Lung (tissue), 12 donors: Measurements from ENCODE around the gene ANKRD50. TPM values are rescaled to one million over a fixed set of nuclear protein-coding genes. Genes with fewer than 3 reads are reported as not detected.

Source experiments
- ATAC-seq: fragments of 200-7000 bp; cut with Tn5 transposase; one replicate; pipeline ENCODE4 v1.9.1; 2020; ENCODE audit warnings: moderate number of reproducible peaks; ENCODE audit not compliant: insufficient read depth, low FRiP score
- DNase-seq, 3 donors: peaks; one replicate each; pipeline ENCODE4 v3.0.0-alpha.2; 2013 to 2017
- H3K27ac ChIP-seq, 2 donors: one replicate each; pipeline ENCODE4 v1.5.1; 2013; ENCODE audit warnings: mild to moderate bottlenecking in 2 of 2, moderate library complexity in 2 of 2, control low read depth in 1 of 2, inconsistent platforms in 1 of 2, low read depth in 1 of 2, low read length in 1 of 2
- H3K27me3 ChIP-seq, 3 donors: one replicate each; pipeline ENCODE4 v1.5.1; 2013; ENCODE audit warnings: low read length in 2 of 3; ENCODE audit not compliant: control insufficient read depth in 3 of 3, insufficient read depth in 3 of 3
- H3K36me3 ChIP-seq, 4 donors: one replicate each; pipeline ENCODE4 v1.5.1; 2013; ENCODE audit warnings: low read length in 4 of 4, mild to moderate bottlenecking in 1 of 4, moderate library complexity in 1 of 4; ENCODE audit not compliant: control insufficient read depth in 4 of 4, insufficient read depth in 4 of 4
- H3K4me1 ChIP-seq, 5 donors: one replicate each; pipeline ENCODE4 v1.5.1; 2013; ENCODE audit warnings: low read length in 5 of 5, mild to moderate bottlenecking in 2 of 5, moderate library complexity in 1 of 5; ENCODE audit not compliant: control insufficient read depth in 5 of 5, insufficient read depth in 5 of 5
- H3K4me3 ChIP-seq: one replicate; pipeline ENCODE4 v1.5.1; 2013; ENCODE audit warnings: mild to moderate bottlenecking, control low read depth, moderate library complexity
- H3K9ac ChIP-seq, 2 donors: one replicate each; pipeline ENCODE4 v1.5.1; 2013; ENCODE audit warnings: low read length in 2 of 2, control low read depth in 1 of 2; ENCODE audit not compliant: insufficient read depth in 1 of 2
- H3K9me3 ChIP-seq, 4 donors: one replicate each; pipeline ENCODE4 v1.5.1; 2013; ENCODE audit warnings: low read length in 3 of 4, mild to moderate bottlenecking in 1 of 4, moderate library complexity in 1 of 4; ENCODE audit not compliant: control insufficient read depth in 4 of 4, insufficient read depth in 3 of 4
- CTCF ChIP-seq: IDR thresholded peaks from 2 replicates; pipeline ENCODE4 v1.5.1; 2012; ENCODE audit warnings: mild to moderate bottlenecking; ENCODE audit errors: control extremely low read depth, extremely low read depth
- WGBS, 2 donors: extraction: QIAGEN DNeasy Blood & Tissue Kit; methylation state at CpG; one replicate each; pipeline ENCODE4 v1.1.7; 2013; 5-methylcytosine and 5-hydroxymethylcytosine counted together
- polyA plus RNA-seq, 2 donors: library from polyadenylated mRNA; stranded (reverse); fragments of 200-250 nt; gene quantifications; one replicate each; pipeline ENCODE4 v1.2.1, GENCODE V29; 2013
- total RNA-seq, 2 donors: library from RNA; depleted of rRNA in 1 of 2; stranded (reverse); fragments of >200 nt in 1 of 2; gene quantifications; one replicate each; pipeline ENCODE4 v1.2.1, GENCODE V29; 2014 to 2021
- donor health status: control.
- donor health status: control.
- donor health status: Bipolar disorder and iron deficiency.
- donor health status: healthy.
- donor health status: DM: yes; HTN: yes; CAD: no.

The ANKRD50 gene
- total and polyA plus RNA-seq, 4 donors, result 4.0 to 137 (median 11.6) TPM

- no peak for TF ChIP-seq CTCF
- Histone ChIP-seq H3K9me3 (no peaks in the 10 kb centered on the region), H3K9ac (no peak overlapping the region), H3K27ac (no peak overlapping the region), H3K4me3 (no peak overlapping the region), H3K4me1 (peaks cover 0 to 2% (median 0%) of the 10 kb centered on the region in 5 donors), H3K36me3 (no peaks in the 10 kb centered on the region), H3K27me3 (no peaks in the 10 kb centered on the region)
- peak in 2 of 3 donors; percentile 20 to 49 for DNase-seq
- WGBS, 2 donors, result 67 to 79% methylated on average over 4 of the region's 4 CpGs
- peak; percentile 27 for ATAC-seq
These were observed 41.5 kb upstream of the ANKRD50 start for GRCh38 chr4:124753941-124754581.

- 91 to 92% methylated on average over 2 of the region's 2 CpGs for WGBS, 2 donors
- Histone ChIP-seq H3K4me1 (peaks cover 0 to 37% (median 5%) of the 10 kb centered on the region in 5 donors), H3K9me3 (no peaks in the 10 kb centered on the region), H3K27me3 (no peaks in the 10 kb centered on the region), H3K9ac (no peak overlapping the region), H3K4me3 (no peak overlapping the region), H3K36me3 (no peaks in the 10 kb centered on the region), H3K27ac (no peak overlapping the region)
- DNase-seq (peak in 2 of 3 donors; percentile 62 to 67), ATAC-seq (no peak)
- no peak for TF ChIP-seq CTCF
These were observed 36.9 kb upstream of the ANKRD50 start for GRCh38 chr4:124749421-124749820.

GRCh38 chr4:124748965-124749364 lies 36.4 kb upstream of the ANKRD50 start:
- no peaks in the 10 kb centered on the region for H3K36me3 ChIP-seq
- no peak for TF ChIP-seq CTCF
- ATAC-seq, result no peak
- H3K4me1 ChIP-seq, result peaks cover 0 to 37% (median 5%) of the 10 kb centered on the region in 5 donors
- H3K27ac ChIP-seq, result no peak overlapping the region
- H3K9me3 ChIP-seq, result no peaks in the 10 kb centered on the region
- no peaks in the 10 kb centered on the region for H3K27me3 ChIP-seq
- peak in 2 of 3 donors; percentile 36 to 44 for DNase-seq
- H3K9ac ChIP-seq, result no peak overlapping the region
- H3K4me3 ChIP-seq, result no peak overlapping the region
- 94 to 95% methylated on average over 1 of the region's 1 CpG for WGBS, 2 donors
